GM19395 (cell line): ENCODE data around the gene ZCCHC9.

Experiments used
- ATAC-seq: cut with Tn5 transposase; IDR thresholded peaks from one replicate; pipeline ENCODE4 v1.9.1; 2021; ENCODE audit warnings: mild to moderate bottlenecking, moderate library complexity; ENCODE audit not compliant: unreplicated experiment

Gene ZCCHC9

GRCh38 chr5:81354093-81354492 is 52.7 kb downstream of the ZCCHC9 start:
- ATAC-seq, result no peak

GRCh38 chr5:81355291-81356251 is 54.2 kb downstream of the ZCCHC9 start:
- no peak for ATAC-seq

GRCh38 chr5:81359108-81359507 is 57.7 kb downstream of the ZCCHC9 start:
- ATAC-seq, result no peak

DNA sequence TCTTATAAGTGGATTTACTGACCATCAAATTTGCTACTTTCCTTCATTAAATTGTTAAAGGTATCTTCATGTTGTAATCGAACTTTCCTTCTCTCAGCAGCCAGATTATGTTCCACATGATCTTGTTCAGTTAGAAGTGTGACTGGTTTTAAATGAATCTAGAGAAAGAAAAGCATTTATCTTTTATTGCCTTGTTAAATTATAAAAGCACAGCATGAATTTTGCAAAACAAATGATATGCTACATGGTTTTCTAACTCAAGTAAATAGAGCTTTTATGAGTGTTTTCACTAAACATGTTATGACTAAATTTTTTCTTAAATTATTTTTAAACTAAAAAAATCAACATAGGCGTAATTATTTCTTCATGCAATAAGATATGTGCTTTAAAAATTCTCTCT is 58.5 kb downstream of the ZCCHC9 start:
- ATAC-seq, result no peak

- ATAC-seq, result no peak
These were observed 59.3 kb downstream of the ZCCHC9 start for GRCh38 chr5:81360640-81361039.

GRCh38 chr5:81361600-81361999 is 60.2 kb downstream of the ZCCHC9 start:
- ATAC-seq, result no peak
